Left lung (tissue), 10 donors: Measurements from ENCODE around the gene SERINC3. TPM values are rescaled to one million over a fixed set of nuclear protein-coding genes. Genes with fewer than 3 reads are reported as not detected.

Source experiments
- ATAC-seq: fragments of 200-7000 bp; cut with Tn5 transposase; one replicate; pipeline ENCODE4 v1.9.1; 2020; ENCODE audit warnings: moderate library complexity
- DNase-seq, 4 donors: peaks; one replicate each; pipeline ENCODE4 v3.0.0-alpha.2; 2013 to 2020
- H3K27ac ChIP-seq, 2 donors: fragments of 200-600 bp; sonication (generic) in 1 of 2; one replicate each; pipeline versions ENCODE4 v1.5.0 to v1.8.0; 2020 to 2021
- H3K27me3 ChIP-seq, 2 donors: fragments of 200-600 bp; sonication (generic) in 1 of 2; one replicate each; pipeline versions ENCODE4 v1.5.0 to v1.8.0; 2020 to 2021
- H3K36me3 ChIP-seq, 2 donors: fragments of 200-600 bp; sonication (generic) in 1 of 2; one replicate each; pipeline versions ENCODE4 v1.5.0 to v1.8.0; 2020 to 2021
- H3K4me1 ChIP-seq, 2 donors: fragments of 200-600 bp; one replicate each; pipeline ENCODE4 v1.8.0; 2021
- H3K4me3 ChIP-seq, 2 donors: fragments of 200-600 bp; sonication (generic) in 1 of 2; one replicate each; pipeline versions ENCODE4 v1.5.0 to v1.8.0; 2020 to 2021; ENCODE audit warnings: mild to moderate bottlenecking in 1 of 2
- H3K9me3 ChIP-seq, 2 donors: fragments of 200-600 bp; sonication (generic) in 1 of 2; one replicate each; pipeline versions ENCODE4 v1.5.0 to v1.8.0; 2020 to 2021
- CTCF ChIP-seq, 2 donors: fragments of 200-600 bp; sonication (generic) in 1 of 2; IDR thresholded peaks; one replicate each; pipeline versions ENCODE4 v1.5.0 to v1.8.0; 2021; ENCODE audit warnings: antibody characterized with exemption in 2 of 2
- intact Hi-C, 2 donors: fragments of 100-400 bp; cut with DNase I; formaldehyde crosslinking; loops; one replicate each; pipeline versions ENCODE4 v1.11.2 to v1.14.2; 2022
- polyA plus RNA-seq, 6 donors: library from polyadenylated mRNA; unstranded; fragments of 120-200 nt; gene quantifications; one replicate each; pipeline ENCODE4 v1.2.1, GENCODE V29; 2013; ENCODE audit not compliant: insufficient read length in 6 of 6
- total RNA-seq, 2 donors: library from RNA; stranded (reverse); fragmentation: NEBNext Ultra II Directional; extraction: Animal tissue kit (Norgen Biotek cat#: 25700); gene quantifications; one replicate each; pipeline ENCODE4 v1.2.1, GENCODE V29; 2021
- donor health status: DM: no; HTN: yes; CAD: no.
- donor health status: DM: no; HTN: no; CAD: no.

The SERINC3 gene
- total and polyA plus RNA-seq, 8 donors = 68.3 to 123 (median 72.5) TPM

GRCh38 chr20:44494266-44494665, 27.6 kb downstream of the SERINC3 start:
- Histone ChIP-seq H3K27ac (peak overlapping the region; percentile 67 to 80), H3K4me3 (no peak overlapping the region), H3K4me1 (peaks cover 0 to 23% of the 10 kb centered on the region in 2 donors), H3K36me3 (peaks cover 0 to 99% of the 10 kb centered on the region in 2 donors), H3K27me3 (no peaks in the 10 kb centered on the region), H3K9me3 (no peaks in the 10 kb centered on the region)
- no peak for DNase-seq
- TF ChIP-seq CTCF (IDR thresholded peaks at IDR 0.05) = no peak
- intact Hi-C loops = no loop called here
- peak; percentile 83 for ATAC-seq

GRCh38 chr20:44491635-44492395, 30.1 kb downstream of the SERINC3 start:
- no peak overlapping the region for H3K4me3 ChIP-seq
- no peaks in the 10 kb centered on the region for H3K27me3 ChIP-seq
- peak overlapping the region in 1 of 2 donors; percentile 9 for H3K27ac ChIP-seq
- H3K9me3 ChIP-seq = no peaks in the 10 kb centered on the region
- intact Hi-C loops = no loop called here
- no peak for TF ChIP-seq CTCF (IDR thresholded peaks at IDR 0.05)
- ATAC-seq (no peak), DNase-seq (no peak)
- H3K4me1 ChIP-seq = peaks cover 0 to 23% of the 10 kb centered on the region in 2 donors
- H3K36me3 ChIP-seq = peaks cover 0 to 99% of the 10 kb centered on the region in 2 donors

GRCh38 chr20:44489931-44490330, 31.9 kb downstream of the SERINC3 start:
- ATAC-seq (no peak), DNase-seq (no peak)
- Histone ChIP-seq H3K27me3 (no peaks in the 10 kb centered on the region), H3K27ac (no peak overlapping the region), H3K36me3 (peaks cover 0 to 97% of the 10 kb centered on the region in 2 donors), H3K9me3 (no peaks in the 10 kb centered on the region), H3K4me1 (peaks cover 0 to 8% of the 10 kb centered on the region in 2 donors), H3K4me3 (no peak overlapping the region)
- TF ChIP-seq CTCF (IDR thresholded peaks at IDR 0.05) = no peak
- intact Hi-C loops = no loop called here

- Histone ChIP-seq H3K36me3 (peaks cover 0 to 97% of the 10 kb centered on the region in 2 donors), H3K4me3 (no peak overlapping the region), H3K27me3 (no peaks in the 10 kb centered on the region), H3K4me1 (peaks cover 0 to under 1% of the 10 kb centered on the region in 2 donors), H3K27ac (no peak overlapping the region), H3K9me3 (no peaks in the 10 kb centered on the region)
- no peak for DNase-seq
- TF ChIP-seq CTCF (IDR thresholded peaks at IDR 0.05) = no peak
- ATAC-seq = no peak
- intact Hi-C loops = no loop called here
These were observed 32.6 kb downstream of the SERINC3 start for GRCh38 chr20:44489223-44489622.

GRCh38 chr20:44488551-44488950, 33.3 kb downstream of the SERINC3 start:
- ATAC-seq = no peak
- no peak for TF ChIP-seq CTCF (IDR thresholded peaks at IDR 0.05)
- Histone ChIP-seq H3K27me3 (no peaks in the 10 kb centered on the region), H3K4me1 (no peaks in the 10 kb centered on the region), H3K27ac (no peak overlapping the region), H3K4me3 (no peak overlapping the region), H3K36me3 (peaks cover 0 to 97% of the 10 kb centered on the region in 2 donors), H3K9me3 (no peaks in the 10 kb centered on the region)
- intact Hi-C loops = no loop called here
- no peak for DNase-seq
